ENCODE results near the gene MXRA8.

- TF ChIP-seq SUZ12 (IDR thresholded peaks at IDR 0.05; ENCODE audit: extremely low read depth, insufficient read depth, insufficient read length) (no peak), YY1 (IDR thresholded peaks at IDR 0.05; ENCODE audit: insufficient read depth, insufficient read length) (no peak), ZNF274 (IDR thresholded peaks at IDR 0.05; ENCODE audit: low read depth, low read length) (no peak)
Measured at GRCh38 chr1:1302951-1303509, 55.3 kb downstream of the MXRA8 start.

Measured in NT2/D1 (cell line).